Stomach (tissue), 9 donors: ENCODE measurements around the gene SRC. TPM values are rescaled to one million over a fixed set of nuclear protein-coding genes. Genes with fewer than 3 reads are reported as not detected.
"Not testable (repeated sequence)": the region's sequence is repeated elsewhere in the genome, so short reads cannot be mapped to it uniquely, and the experiment has no call there.

Experiments
- DNase-seq, 2 donors: peaks; one replicate each; pipeline versions ENCODE4 v3.0.0 to v3.0.0-alpha.2; 2013 to 2019
- H3K27ac ChIP-seq, 5 donors: fragments of 200-600 bp in 4 of 5; sonication (generic) in 4 of 5; one replicate each; pipeline ENCODE4 v1.5.1; 2013 to 2019; ENCODE audit warnings: mild to moderate bottlenecking in 1 of 5, moderate library complexity in 1 of 5
- H3K27me3 ChIP-seq, 3 donors: fragments of 200-600 bp; sonication (generic); one replicate each; pipeline ENCODE4 v1.5.1; 2017 to 2019; ENCODE audit warnings: mixed run types in 1 of 3
- H3K36me3 ChIP-seq, 4 donors: fragments of 200-600 bp; sonication (generic); 1 replicate in 3 of 4; 2 replicates in 1 of 4; pipeline ENCODE4 v1.5.1; 2016 to 2019
- H3K4me1 ChIP-seq, 4 donors: fragments of 200-600 bp; sonication (generic); one replicate each; pipeline ENCODE4 v1.5.1; 2016 to 2019
- H3K4me3 ChIP-seq, 4 donors: fragments of 200-600 bp; sonication (generic) in 3 of 4; one replicate each; pipeline ENCODE4 v1.5.1; 2016 to 2019; ENCODE audit warnings: mild to moderate bottlenecking in 1 of 4
- H3K9me3 ChIP-seq, 4 donors: fragments of 200-600 bp; sonication (generic); one replicate each; pipeline ENCODE4 v1.5.1; 2016 to 2019
- EP300 ChIP-seq: sonication (generic); formaldehyde crosslinking; IDR thresholded peaks from one replicate; pipeline ENCODE4 v1.6.1; 2017; ENCODE audit warnings: antibody characterized with exemption
- POLR2A ChIP-seq, 4 donors: fragments of 450-650 bp; IDR thresholded peaks; one replicate each; pipeline ENCODE4 v1.6.1; 2016; ENCODE audit warnings: antibody characterized with exemption in 4 of 4, control low read depth in 2 of 4, mild to moderate bottlenecking in 1 of 4, moderate library complexity in 1 of 4
- POLR2AphosphoS5 ChIP-seq, 3 donors: sonication (generic); formaldehyde crosslinking; IDR thresholded peaks; one replicate each; pipeline ENCODE4 v1.6.1; 2016; ENCODE audit warnings: antibody characterized with exemption in 3 of 3
- WGBS, 5 donors: extraction: QIAGEN DNeasy Blood & Tissue Kit in 3 of 5; methylation state at CpG; one replicate each; pipeline versions ENCODE4 v1.1.5 to v1.1.7; 2013 to 2018; 5-methylcytosine and 5-hydroxymethylcytosine counted together
- intact Hi-C: fragments of 100-400 bp; cut with DNase I; formaldehyde crosslinking; loops from one replicate; pipeline ENCODE4 v1.15.1; 2023; ENCODE audit warnings: low total_unique reads
- polyA plus RNA-seq, 3 donors: library from polyadenylated mRNA; stranded (reverse); fragments of 200-250 nt; gene quantifications; one replicate each; pipeline ENCODE4 v1.2.3, GENCODE V29; 2013
- total RNA-seq, 5 donors: library from RNA; depleted of rRNA; stranded (reverse); fragments of >200 nt; gene quantifications; one replicate each; pipeline versions ENCODE4 v1.1.0 to v1.2.3, GENCODE V29; 2014 to 2016
- TF ChIP-seq, protein P1 (sequence below), 7 experiments: fragments of 450-650 bp in 4 of 7; fragments of 200-600 bp in 3 of 7; sonication (generic) in 3 of 7; IDR thresholded peaks; one replicate each; pipeline ENCODE4 v1.5.1; 2016 to 2019; ENCODE audit warnings: antibody characterized with exemption in 7 of 7, control low read depth in 2 of 7, mild to moderate bottlenecking in 1 of 7
- donor health status: healthy with polysubstance abuse.
- donor health status: Bipolar disorder and iron deficiency.
- donor health status: healthy.

Gene SRC
- total and polyA plus RNA-seq, 8 donors: 31.6 to 471 (median 47.3) TPM

DNA sequence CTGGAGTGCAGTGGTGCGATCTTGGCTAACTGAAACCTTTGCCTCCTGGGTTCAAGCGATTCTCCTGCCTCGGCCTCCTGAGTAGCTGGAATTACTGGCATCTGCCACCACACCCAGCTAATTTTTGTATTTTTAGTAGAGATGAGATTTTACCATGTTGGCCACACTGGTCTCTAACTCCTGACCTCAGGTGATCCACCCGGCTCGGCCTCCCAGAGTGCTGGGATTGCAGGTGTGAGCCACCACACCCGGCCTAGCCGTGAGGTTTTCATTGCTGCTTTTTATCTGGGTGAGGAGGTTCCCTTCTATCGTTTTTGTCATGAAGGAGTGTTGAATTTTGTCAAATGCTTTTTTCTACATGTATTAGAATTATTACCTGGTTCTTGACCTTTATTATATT lies 23.9 kb downstream of the SRC start:
- TF ChIP-seq, protein P1, sequence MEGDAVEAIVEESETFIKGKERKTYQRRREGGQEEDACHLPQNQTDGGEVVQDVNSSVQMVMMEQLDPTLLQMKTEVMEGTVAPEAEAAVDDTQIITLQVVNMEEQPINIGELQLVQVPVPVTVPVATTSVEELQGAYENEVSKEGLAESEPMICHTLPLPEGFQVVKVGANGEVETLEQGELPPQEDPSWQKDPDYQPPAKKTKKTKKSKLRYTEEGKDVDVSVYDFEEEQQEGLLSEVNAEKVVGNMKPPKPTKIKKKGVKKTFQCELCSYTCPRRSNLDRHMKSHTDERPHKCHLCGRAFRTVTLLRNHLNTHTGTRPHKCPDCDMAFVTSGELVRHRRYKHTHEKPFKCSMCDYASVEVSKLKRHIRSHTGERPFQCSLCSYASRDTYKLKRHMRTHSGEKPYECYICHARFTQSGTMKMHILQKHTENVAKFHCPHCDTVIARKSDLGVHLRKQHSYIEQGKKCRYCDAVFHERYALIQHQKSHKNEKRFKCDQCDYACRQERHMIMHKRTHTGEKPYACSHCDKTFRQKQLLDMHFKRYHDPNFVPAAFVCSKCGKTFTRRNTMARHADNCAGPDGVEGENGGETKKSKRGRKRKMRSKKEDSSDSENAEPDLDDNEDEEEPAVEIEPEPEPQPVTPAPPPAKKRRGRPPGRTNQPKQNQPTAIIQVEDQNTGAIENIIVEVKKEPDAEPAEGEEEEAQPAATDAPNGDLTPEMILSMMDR (IDR thresholded peaks at IDR 0.05): no peak
- TF ChIP-seq POLR2AphosphoS5 (IDR thresholded peaks at IDR 0.05) (no peak), EP300 (no peak), POLR2A (IDR thresholded peaks at IDR 0.05) (no peak)
- WGBS, 5 donors: 89 to 95% (median 92%) methylated on average over 8 of the region's 8 CpGs
- Histone ChIP-seq H3K4me3 (no peak overlapping the region), H3K4me1 (no peaks in the 10 kb centered on the region), H3K27me3 (no peaks in the 10 kb centered on the region), H3K36me3 (peaks cover 10 to 52% (median 41%) of the 10 kb centered on the region in 4 donors), H3K9me3 (no peaks in the 10 kb centered on the region), H3K27ac (no peak overlapping the region)
- DNase-seq: no peak
- intact Hi-C loops: no loop called here

DNA sequence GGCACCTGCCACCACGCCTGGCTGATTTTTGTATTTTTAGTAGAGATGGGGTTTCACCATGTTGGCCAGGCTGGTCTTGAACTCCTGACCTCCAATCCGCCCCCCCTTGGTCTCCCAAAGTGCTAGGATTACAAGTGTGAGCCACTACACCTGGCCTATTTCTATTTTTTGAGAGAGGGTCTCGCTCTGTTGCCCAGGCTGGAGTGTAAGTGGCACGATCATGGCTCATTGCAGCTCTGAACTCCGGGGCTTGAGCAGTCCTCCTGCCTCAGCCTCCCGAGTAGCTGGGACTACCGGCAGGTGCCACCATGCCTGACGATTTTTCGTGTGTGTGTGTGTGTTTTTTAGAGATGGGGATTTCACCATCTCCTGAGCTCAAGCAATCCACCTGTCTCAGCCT lies 25.9 kb downstream of the SRC start:
- H3K27ac ChIP-seq, H3K27me3 ChIP-seq, H3K4me1 ChIP-seq, intact Hi-C loops, H3K9me3 ChIP-seq, DNase-seq, H3K4me3 ChIP-seq: not testable (repeated sequence)
- WGBS, 5 donors: 88 to 95% (median 91%) methylated on average over 4 to 9 of the region's 9 CpGs
- peaks cover 3 to 54% (median 32%) of the 10 kb centered on the region in 4 donors for H3K36me3 ChIP-seq

DNA sequence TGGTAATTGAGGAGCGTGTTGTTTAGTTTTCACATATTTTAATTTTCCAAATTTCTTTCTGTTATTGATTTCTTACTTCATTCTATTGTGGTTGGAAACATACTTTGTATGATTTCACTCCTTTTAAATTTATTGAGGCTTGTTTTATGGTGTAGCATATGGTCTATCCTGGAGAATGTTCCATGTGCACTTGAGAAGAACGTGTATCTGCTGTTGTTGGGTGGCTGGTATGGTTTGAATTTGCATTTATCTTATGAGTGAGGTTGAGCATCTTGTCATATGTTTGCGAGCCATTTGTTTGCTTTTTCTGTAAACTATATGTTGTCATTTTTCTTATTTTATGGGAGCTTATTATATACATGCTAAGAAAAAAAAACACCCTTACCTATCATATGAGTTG lies 26.5 kb downstream of the SRC start:
- intact Hi-C loops: no loop called here
- TF ChIP-seq, protein P1 (IDR thresholded peaks at IDR 0.05): no peak
- TF ChIP-seq POLR2AphosphoS5 (IDR thresholded peaks at IDR 0.05) (no peak), EP300 (no peak), POLR2A (IDR thresholded peaks at IDR 0.05) (no peak)
- no peak overlapping the region for H3K4me3 ChIP-seq
- no peaks in the 10 kb centered on the region for H3K9me3 ChIP-seq
- H3K36me3 ChIP-seq: peaks cover 3 to 60% (median 29%) of the 10 kb centered on the region in 4 donors
- no peaks in the 10 kb centered on the region for H3K27me3 ChIP-seq
- 65 to 90% (median 87%) methylated on average over 3 of the region's 3 CpGs for WGBS, 5 donors
- H3K27ac ChIP-seq: no peak overlapping the region
- peaks cover 0 to 8% (median 0%) of the 10 kb centered on the region in 4 donors for H3K4me1 ChIP-seq
- no peak for DNase-seq

DNA sequence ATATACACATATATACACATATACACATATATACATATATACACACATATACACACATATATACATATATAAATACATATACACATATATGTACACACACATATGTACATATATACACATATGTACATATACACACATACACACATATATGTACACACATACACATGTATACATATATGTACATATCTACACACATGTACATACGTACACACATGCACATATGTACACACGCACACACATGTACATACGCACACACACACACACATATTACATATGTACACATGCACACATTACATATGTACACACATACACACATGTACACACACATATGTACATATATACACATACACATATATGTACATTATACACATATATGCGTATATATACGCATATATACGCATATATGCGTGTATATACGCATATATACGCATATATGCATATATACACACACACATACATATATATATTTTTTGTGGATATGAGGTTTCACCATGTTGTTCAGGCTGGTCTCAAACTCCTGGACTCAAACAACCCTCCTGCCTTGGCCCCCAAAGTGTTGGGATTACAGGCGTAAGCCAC lies 27.2 kb downstream of the SRC start:
- no peaks in the 10 kb centered on the region for H3K27me3 ChIP-seq
- intact Hi-C loops: no loop called here
- peaks cover 0 to 12% (median 0%) of the 10 kb centered on the region in 4 donors for H3K4me1 ChIP-seq
- TF ChIP-seq EP300: no peak
- TF ChIP-seq, protein P1 (IDR thresholded peaks at IDR 0.05): no peak
- TF ChIP-seq POLR2A (IDR thresholded peaks at IDR 0.05): no peak
- peak in 1 of 3 donors; percentile 9 for TF ChIP-seq POLR2AphosphoS5 (IDR thresholded peaks at IDR 0.05)
- H3K36me3 ChIP-seq: peaks cover 3 to 54% (median 23%) of the 10 kb centered on the region in 4 donors
- no peak overlapping the region for H3K27ac ChIP-seq
- DNase-seq: no peak
- 51 to 94% (median 86%) methylated on average over 10 of the region's 10 CpGs for WGBS, 5 donors
- no peaks in the 10 kb centered on the region for H3K9me3 ChIP-seq
- no peak overlapping the region for H3K4me3 ChIP-seq

DNA sequence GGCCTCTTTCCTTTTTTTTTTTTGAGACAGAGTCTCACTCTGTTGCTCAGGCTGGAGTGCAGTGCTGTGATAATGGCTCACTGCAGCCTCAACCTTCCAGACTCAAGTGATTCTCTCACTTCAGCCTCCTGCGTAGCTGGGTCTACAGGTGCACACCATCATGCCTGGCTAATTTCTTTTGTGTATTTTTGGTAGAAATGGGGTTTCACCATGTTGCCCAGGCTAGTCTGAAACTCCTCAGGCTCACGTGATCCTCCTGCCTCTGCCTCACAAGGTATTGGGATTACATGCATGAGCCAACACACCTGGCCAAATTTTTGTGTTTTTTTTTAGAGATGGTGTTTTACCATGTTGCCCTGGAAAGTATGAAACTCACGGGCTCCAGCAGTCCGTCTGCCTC lies 29.3 kb downstream of the SRC start:
- no peaks in the 10 kb centered on the region for H3K27me3 ChIP-seq
- no peak overlapping the region for H3K4me3 ChIP-seq
- intact Hi-C loops: no loop called here
- peaks cover 3 to 37% (median 23%) of the 10 kb centered on the region in 4 donors for H3K36me3 ChIP-seq
- peaks cover 15 to 33% (median 18%) of the 10 kb centered on the region in 4 donors for H3K4me1 ChIP-seq
- H3K9me3 ChIP-seq: no peaks in the 10 kb centered on the region
- DNase-seq: no peak
- no peak for TF ChIP-seq POLR2A (IDR thresholded peaks at IDR 0.05)
- TF ChIP-seq, protein P1 (IDR thresholded peaks at IDR 0.05): no peak
- TF ChIP-seq EP300: no peak
- TF ChIP-seq POLR2AphosphoS5 (IDR thresholded peaks at IDR 0.05): no peak
- WGBS, 5 donors: 89 to 96% (median 94%) methylated on average over 4 of the region's 4 CpGs
- no peak overlapping the region for H3K27ac ChIP-seq
